Measurements from ENCODE around the gene MKS1.

MKS1 gene

GRCh38 chr17:58196610-58197009, 22.4 kb downstream of the MKS1 start:
- no peak for DNase-seq

GRCh38 chr17:58195518-58196123, 23.4 kb downstream of the MKS1 start:
- no peak for DNase-seq

- DNase-seq, result no peak
Measured at GRCh38 chr17:58193641-58194255, 25.3 kb downstream of the MKS1 start.

- DNase-seq, result no peak
Measured at GRCh38 chr17:58192612-58193011, 26.4 kb downstream of the MKS1 start, which contains the start of gene EPX. TSS of gene EPX (plus strand) at chr17:58192726. CDS start at chr17:58192847, 121 bp downstream.

DNA sequence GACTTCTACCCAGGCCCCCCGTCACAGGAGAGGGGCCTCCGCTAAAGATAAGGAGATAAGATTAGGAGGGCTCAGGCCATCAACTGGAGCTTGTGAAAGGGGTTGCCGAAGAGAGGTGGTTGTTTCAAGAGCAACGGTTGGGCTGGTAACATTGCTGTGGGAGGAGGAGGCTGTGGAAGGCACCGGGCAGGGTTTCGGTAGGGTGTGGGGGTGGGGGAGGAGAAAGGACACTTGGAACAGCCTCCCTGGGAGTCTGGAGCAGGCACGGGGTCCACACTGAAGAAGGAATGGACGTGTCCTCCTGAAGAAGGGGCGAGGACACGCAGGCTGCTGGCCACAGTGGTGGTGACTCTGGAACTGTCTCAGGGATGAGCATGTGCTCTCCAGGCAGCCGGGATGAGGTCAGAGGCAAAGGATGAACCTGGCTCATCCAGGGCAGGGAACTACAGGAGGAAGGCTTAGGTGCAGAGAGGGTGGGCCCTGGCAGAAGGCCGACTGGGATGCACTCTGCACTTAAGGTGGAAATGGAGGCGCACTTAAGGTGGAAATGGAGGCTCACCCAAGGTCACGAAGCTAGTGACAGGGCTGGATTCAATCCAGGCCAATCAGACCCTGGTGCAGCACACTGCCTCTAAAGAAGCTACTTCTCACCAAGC, 27.7 kb downstream of the MKS1 start:
- no peak for DNase-seq

DNA sequence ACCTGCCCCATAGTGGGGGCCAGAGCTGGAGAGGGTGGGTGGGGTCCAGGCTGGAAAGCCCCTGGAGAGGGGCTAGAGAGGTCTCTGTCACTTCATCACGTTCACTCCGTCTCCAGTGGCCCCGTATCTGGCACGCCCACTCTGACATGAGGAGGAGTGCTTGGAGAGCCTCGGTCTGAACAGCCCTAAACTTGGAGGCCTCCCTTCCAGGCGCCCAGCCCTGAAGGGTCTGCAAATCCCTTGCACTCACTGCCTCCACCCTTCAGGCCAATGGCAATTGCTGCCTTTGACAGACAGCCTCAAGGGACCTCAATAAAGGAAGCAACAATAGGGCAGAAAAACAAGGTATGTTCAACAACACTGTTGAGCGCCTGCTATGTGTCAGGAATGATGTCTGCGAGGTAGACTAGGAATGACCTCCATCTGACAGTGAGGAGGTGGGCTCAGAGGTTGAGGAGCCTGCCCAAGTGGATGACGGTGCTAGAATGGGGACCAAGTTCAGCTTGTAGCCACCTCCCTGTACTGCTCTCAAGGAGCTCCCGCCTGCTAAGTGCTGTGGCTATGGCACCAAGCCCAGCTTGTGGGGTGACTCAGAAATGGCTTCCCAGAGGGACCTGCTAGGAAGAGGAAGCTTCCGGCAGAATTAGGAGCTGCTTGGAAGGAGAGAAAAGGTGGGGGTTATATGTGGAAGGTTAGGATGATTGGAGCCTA, 29.5 kb downstream of the MKS1 start:
- DNase-seq, result no peak

- no peak for DNase-seq
Measured at GRCh38 chr17:58187675-58188074, 31.4 kb downstream of the MKS1 start.

GRCh38 chr17:58187063-58187462, 32.0 kb downstream of the MKS1 start:
- DNase-seq, result no peak

GRCh38 chr17:58186591-58186990, 32.5 kb downstream of the MKS1 start:
- no peak for DNase-seq

GRCh38 chr17:58184986-58185761, 33.9 kb downstream of the MKS1 start:
- DNase-seq, result no peak

- no peak for DNase-seq
Measured at GRCh38 chr17:58184308-58184985, 34.6 kb downstream of the MKS1 start.

- DNase-seq, result no peak
Measured at GRCh38 chr17:58183514-58183913, 35.5 kb downstream of the MKS1 start.

DNA sequence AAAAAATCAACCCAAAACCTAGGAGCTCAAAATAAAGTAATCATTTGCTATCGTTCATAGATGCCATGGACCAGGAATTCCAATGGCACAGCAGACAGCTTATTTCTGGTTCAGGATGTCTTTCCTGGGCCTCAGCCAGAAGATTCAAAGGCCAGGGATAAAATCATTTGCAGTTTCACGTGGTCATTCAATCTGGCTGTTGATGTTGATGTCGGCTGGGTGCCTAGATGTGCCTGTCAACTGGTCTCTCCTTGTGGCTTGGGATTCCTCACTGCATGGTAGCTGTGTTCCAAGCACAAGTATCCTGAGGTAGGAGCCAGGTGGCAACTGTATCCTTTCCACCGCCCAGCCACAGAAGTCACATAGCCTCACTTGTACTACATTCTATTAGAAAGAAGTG, 37.3 kb downstream of the MKS1 start:
- no peak for DNase-seq

- DNase-seq, result no peak
Measured at GRCh38 chr17:58176200-58176599, 42.9 kb downstream of the MKS1 start.

DNA sequence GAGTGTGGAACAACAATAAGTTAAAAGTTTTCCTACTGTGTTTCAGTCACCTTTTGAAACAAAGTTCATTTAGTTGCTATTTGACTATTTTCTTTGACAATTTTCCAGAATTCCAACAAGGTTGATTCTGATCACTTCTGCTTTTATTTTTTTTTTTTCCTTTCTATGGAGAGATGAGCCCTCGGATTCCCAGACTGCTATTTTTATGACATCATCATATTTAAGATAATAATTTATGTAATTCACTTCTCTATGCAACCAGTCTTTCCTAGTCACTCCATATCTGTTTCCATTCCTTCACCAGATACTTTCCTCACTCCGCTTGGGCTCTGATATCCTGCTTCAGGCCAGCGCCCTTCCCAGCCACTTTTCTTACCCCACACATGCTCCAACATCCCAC, 44.2 kb downstream of the MKS1 start:
- no peak for DNase-seq

DNA sequence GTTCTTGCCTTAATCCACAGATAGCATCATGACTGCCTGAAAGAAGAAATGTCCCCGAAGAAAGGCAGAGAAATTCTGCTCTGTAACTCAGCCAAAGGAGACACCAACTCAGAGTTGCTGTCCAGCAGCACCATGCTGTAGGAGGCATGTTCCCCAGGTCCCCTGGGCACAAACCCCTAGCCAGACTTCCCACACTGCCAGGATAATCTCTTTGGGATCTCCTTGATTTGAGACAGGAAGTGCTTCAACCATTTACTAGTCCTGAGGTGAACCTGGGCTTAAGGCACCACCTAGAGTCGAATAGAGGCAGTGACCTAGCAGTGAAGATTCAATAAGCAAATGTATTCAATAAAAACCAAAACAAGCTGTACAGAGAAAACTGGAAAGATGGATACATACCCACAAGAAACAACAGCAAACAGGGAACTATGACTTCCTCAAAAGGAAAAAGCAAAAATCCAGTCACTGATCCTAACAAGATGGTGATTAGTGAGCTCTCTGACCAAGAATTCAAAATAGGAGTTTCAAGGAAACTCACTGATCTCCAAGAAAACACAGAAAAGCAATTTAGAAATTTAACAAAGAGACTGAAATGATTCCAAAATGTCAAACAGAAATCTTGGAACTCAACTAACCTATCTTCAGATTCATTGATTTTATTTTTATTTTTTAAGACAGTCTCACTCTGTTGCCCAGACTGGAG, 46.5 kb downstream of the MKS1 start:
- DNase-seq, result peak; percentile 41 to 74

DNA sequence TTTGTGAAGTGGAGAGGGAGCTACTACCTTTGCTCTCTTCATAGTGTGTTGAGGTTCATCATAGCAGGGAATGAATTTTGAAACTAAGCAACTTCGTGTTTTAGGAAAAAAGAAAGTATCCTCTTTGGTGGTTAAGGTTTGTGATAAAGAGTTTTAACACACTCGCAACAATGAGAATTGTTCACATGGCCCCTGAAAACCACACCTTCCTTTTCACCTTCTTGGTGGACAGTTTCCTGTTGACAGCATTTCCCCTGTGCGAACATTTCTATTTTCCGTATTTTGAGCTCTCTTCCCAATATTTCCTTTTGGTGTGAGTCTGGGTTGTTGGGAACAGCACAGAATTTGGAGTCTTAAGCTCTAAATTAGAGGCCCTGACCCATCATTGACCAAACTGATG, 48.4 kb downstream of the MKS1 start:
- DNase-seq, result peak in 1 of 2 donors; percentile 30

GRCh38 chr17:58166682-58167081, 52.4 kb downstream of the MKS1 start, which contains the start of gene OR4D2:
TSS of gene OR4D2 (plus strand) at chr17:58166982. CDS start at chr17:58169656, 2,674 bp downstream.
- DNase-seq, result no peak

GRCh38 chr17:58165981-58166380, 53.1 kb downstream of the MKS1 start:
- no peak for DNase-seq

DNA sequence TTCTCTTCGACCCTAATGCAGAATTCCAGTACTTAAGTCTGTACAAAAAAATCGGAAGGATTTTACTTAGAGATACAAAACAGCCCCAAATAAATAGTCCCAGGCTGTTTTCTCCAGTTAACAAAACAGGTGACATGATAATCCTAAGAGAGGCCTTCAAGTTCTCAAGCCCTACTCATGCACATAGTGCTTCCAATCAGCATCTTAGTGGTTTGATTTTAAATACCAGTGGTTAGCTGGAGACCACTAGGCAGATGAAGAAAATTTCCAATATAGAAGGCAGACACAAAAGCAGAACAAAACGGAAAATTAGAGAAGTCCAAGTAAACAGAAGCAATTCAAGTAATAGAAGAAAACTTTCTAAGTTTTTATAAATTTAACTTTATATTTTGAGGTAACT, 57.5 kb downstream of the MKS1 start:
- no peak for DNase-seq

DNA sequence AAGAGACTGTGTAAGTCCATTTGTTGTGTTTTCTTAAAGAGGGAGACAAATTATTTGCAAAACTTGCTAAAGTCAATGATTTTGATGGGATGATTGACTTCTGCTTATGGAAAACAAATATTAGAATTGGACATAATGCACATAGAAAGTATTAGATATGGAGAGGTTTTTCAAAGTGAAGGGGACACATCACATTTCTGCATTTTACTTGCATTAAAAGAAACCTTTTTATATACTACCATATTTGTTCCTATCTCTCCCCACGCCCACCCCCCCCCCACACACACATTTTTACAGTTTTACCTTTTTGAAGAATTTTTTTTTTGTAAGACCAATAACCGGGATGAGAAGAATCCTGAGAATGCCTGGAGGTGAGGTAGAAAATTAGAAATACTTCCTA, 60.9 kb downstream of the MKS1 start:
- no peak for DNase-seq
